Activated CD4-positive, alpha-beta T cell treated with anti-CD3 and anti-CD28 coated beads, Interleukin-10, Interleukin-2, amounts not matched to agents 100 ng/mL and 50 ng/mL, durations not matched to agents 16 hours and 8 hours (primary cell): ENCODE data around the gene C6orf136.
A peak's percentile ranks its signal among the peaks of the same experiment; 100 is the strongest.
"Not testable (repeated sequence)": the region's sequence is repeated elsewhere in the genome, so short reads cannot be mapped to it uniquely, and the experiment has no call there.

ENCODE experiments used
- DNase-seq: peaks from one replicate; pipeline ENCODE4 v3.0.0-alpha.2; 2020

The C6orf136 gene

GRCh38 chr6:30615958-30616810 is 30.7 kb upstream of the C6orf136 start:
- peak; percentile 45 for DNase-seq

GRCh38 chr6:30616811-30617564 is 29.9 kb upstream of the C6orf136 start, which contains the start of gene PPP1R10:
Gene PPP1R10 (minus strand): TSS chr6:30617243. CDS start chr6:30609944, 7,299 bp downstream.
- DNase-seq: peak; percentile 100

- peak; percentile 98 for DNase-seq
These were observed 29.2 kb upstream of the C6orf136 start, which contains the start of gene MRPS18B for GRCh38 chr6:30617565-30618269. Gene MRPS18B (plus strand): TSS chr6:30617840. CDS start chr6:30617866, 26 bp downstream.

- no peak for DNase-seq
These were observed 28.6 kb upstream of the C6orf136 start for GRCh38 chr6:30618270-30618797.

- no peak for DNase-seq
These were observed 27.4 kb upstream of the C6orf136 start for GRCh38 chr6:30619561-30619960.

GRCh38 chr6:30625511-30625910 is 21.4 kb upstream of the C6orf136 start:
- no peak for DNase-seq

- DNase-seq: peak; percentile 89
These were observed 20.2 kb upstream of the C6orf136 start, which contains the start of gene ATAT1 for GRCh38 chr6:30626484-30627366. Gene ATAT1 (plus strand): TSS chr6:30626874.

- DNase-seq: no peak
These were observed 11.1 kb upstream of the C6orf136 start for GRCh38 chr6:30635834-30636233.

GRCh38 chr6:30640481-30640880 is 6.5 kb upstream of the C6orf136 start:
- no peak for DNase-seq

- DNase-seq: no peak
These were observed 5.9 kb upstream of the C6orf136 start for GRCh38 chr6:30641048-30641447.

- no peak for DNase-seq
These were observed 3.3 kb upstream of the C6orf136 start for GRCh38 chr6:30643656-30644055.

- DNase-seq: no peak
These were observed 2.2 kb upstream of the C6orf136 start for GRCh38 chr6:30644769-30645168.

- no peak for DNase-seq
These were observed 944 bp upstream of the C6orf136 start for GRCh38 chr6:30645989-30646388.

- peak; percentile 84 for DNase-seq
These were observed 546 bp downstream of the C6orf136 start for GRCh38 chr6:30647242-30648116.

GRCh38 chr6:30651143-30651542 is 4.2 kb downstream of the C6orf136 start:
- DNase-seq: no peak

- no peak for DNase-seq
These were observed 8.1 kb downstream of the C6orf136 start for GRCh38 chr6:30654798-30655742.

- DNase-seq: no peak
These were observed 8.8 kb downstream of the C6orf136 start for GRCh38 chr6:30655743-30656094.

GRCh38 chr6:30656513-30656912 is 9.6 kb downstream of the C6orf136 start:
- no peak for DNase-seq

GRCh38 chr6:30657454-30657853 is 10.5 kb downstream of the C6orf136 start:
- no peak for DNase-seq

- DNase-seq: not testable (repeated sequence)
These were observed 11.0 kb downstream of the C6orf136 start for GRCh38 chr6:30657922-30658321.
